Right ventricle myocardium superior (tissue), 1 donor: ENCODE data around the gene LRP2. TPM values are rescaled to one million over a fixed set of nuclear protein-coding genes. Genes with fewer than 3 reads are reported as not detected.
"Not testable (repeated sequence)": the region's sequence is repeated elsewhere in the genome, so short reads cannot be mapped to it uniquely, and the experiment has no call there.

ENCODE experiments used
- ATAC-seq: fragments of 200-7000 bp; cut with Tn5 transposase; one replicate; pipeline ENCODE4 v1.9.1; 2020; ENCODE audit warnings: mild to moderate bottlenecking; ENCODE audit not compliant: poor library complexity
- DNase-seq: peaks from one replicate; pipeline ENCODE4 v3.0.0-alpha.2; 2020
- intact Hi-C: fragments of 100-400 bp; cut with DNase I; formaldehyde crosslinking; loops from one replicate; pipeline ENCODE4 v1.11.2; 2022
- total RNA-seq: library from RNA; stranded (reverse); fragmentation: NEBNext Ultra II Directional; extraction: Animal tissue kit (Norgen Biotek cat#: 25700); gene quantifications from one replicate; pipeline ENCODE4 v1.2.1, GENCODE V29; 2021
- donor health status: DM: no; HTN: yes; CAD: no; lungs with severe emphysema.

LRP2 gene
- total RNA-seq, 1 donor from 2014 or later, result not detected

DNA sequence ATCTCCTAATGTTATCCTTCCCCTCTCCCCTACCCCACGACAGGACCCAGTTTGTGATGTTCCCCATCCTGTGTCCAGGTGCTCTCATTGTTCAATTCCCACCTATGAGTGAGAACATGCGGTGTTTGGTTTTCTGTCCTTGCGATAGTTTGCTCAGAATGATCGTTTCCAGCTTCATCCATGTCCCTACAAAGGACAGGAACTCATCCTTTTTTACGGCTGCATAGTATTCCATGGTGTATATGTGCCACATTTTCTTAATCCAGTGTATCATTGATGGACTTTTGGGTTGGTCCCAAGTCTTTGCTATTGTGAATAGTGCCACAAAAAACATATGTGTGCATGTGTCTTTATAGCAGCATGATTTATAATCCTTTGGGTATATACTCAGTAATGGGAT is 54.0 kb downstream of the LRP2 start:
- ATAC-seq, DNase-seq, intact Hi-C loops: not testable (repeated sequence)

DNA sequence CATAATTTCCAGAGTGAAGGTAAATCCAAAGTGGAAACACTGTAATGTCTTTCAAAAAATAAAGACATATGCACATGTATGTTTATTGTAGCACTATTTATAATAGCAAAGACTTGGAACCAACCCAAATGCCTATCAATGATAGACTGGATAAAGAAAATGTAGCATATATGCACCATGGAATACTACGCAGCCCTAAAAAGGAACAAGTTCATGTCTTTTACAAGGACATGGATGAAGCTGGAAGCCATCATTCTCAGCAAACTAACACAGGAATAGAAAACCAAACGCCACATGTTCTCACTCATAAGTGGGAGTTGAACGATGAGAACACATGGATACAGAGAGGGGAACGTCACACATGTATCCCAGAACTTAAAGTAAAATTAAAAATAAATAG is 57.6 kb downstream of the LRP2 start:
- DNase-seq, ATAC-seq, intact Hi-C loops: not testable (repeated sequence)

DNA sequence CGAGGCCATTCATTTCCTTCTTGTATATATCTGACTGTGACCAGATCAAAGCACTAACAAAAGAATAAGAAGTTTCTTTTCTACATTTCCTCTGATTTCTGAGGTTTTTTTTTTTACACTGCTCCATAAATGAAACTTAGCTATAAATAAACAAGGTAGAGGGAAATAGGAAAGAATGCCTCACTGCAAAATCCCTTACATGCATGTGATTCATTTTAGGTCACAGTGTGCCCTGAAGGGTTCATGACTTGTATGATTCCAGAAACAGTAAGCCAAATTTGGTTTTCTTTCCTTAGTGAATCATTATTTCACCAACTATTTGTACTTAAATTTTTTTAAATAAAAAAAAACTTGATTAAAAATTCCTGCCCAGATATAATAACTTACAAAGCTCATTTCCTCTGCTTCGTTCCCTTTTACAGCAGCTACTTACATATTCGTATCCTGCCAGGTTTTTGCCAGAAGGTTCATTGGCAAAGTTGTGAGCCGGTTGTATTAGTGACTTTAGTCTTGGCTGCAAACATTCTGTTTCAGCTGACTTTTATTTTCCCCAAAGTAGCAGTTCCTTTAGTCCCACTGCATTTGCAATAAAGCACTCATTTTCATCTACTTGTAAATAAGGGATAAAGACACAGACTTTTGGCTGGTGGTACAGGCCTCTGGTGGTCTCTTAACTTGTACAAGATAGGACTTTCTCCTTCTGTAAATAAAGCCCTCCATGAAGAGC is 58.6 kb downstream of the LRP2 start:
- intact Hi-C loops, result no loop called here
- no peak for ATAC-seq
- DNase-seq, result no peak

DNA sequence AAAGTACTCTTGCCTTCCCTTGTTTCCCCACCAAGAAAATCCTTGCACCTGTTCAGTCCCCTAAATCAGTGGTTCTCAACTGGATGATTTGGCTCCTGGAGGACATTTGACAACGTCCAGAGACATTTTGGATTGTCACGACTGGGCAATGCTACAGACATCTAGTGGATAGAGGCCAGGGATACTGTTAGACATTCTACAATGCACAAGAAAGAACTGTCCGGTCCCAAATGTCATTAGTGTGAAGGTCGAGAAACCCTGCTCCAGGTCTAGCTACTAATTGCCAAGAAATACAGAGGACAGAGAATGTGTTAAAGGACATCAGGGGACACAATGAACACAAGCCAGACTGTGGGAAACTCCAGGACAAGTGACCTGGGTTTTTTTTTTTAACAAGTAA is 60.0 kb downstream of the LRP2 start:
- DNase-seq (no peak), ATAC-seq (peak; percentile 70)
- intact Hi-C loops, result no loop called here

DNA sequence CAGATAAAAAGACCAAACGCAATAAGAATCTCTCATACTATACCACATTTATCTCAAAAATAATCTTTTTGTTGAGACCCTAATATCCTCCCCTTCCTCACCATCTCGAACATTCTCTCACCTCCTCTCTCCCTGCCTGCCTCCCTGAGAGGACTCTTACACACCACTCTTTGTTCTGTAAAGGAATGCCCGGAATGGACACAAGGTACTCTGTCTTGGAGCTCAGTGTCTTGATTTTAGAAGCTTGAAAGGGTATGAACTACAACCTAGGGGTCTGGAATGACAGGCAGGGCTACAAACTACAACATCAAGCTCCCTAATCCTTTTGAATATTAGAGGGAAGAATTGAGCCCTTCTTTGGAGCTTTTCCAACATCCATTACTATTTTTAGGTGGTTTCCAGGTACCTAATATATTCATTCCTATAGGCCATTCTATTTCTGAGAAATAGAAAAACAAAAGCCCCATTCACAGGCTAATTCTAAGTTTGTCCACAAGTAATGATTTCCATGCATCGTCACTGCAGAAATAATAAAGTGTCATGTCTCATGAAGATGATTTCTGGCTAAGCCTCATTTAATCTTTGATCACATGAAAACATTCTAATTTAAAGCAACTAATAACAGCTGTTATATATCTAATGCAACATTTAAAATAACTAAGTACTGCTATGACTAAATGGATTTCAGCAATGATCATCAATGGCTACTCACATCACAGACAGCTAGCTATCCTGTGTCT is 60.6 kb downstream of the LRP2 start:
- intact Hi-C loops, result no loop called here
- no peak for ATAC-seq
- no peak for DNase-seq

DNA sequence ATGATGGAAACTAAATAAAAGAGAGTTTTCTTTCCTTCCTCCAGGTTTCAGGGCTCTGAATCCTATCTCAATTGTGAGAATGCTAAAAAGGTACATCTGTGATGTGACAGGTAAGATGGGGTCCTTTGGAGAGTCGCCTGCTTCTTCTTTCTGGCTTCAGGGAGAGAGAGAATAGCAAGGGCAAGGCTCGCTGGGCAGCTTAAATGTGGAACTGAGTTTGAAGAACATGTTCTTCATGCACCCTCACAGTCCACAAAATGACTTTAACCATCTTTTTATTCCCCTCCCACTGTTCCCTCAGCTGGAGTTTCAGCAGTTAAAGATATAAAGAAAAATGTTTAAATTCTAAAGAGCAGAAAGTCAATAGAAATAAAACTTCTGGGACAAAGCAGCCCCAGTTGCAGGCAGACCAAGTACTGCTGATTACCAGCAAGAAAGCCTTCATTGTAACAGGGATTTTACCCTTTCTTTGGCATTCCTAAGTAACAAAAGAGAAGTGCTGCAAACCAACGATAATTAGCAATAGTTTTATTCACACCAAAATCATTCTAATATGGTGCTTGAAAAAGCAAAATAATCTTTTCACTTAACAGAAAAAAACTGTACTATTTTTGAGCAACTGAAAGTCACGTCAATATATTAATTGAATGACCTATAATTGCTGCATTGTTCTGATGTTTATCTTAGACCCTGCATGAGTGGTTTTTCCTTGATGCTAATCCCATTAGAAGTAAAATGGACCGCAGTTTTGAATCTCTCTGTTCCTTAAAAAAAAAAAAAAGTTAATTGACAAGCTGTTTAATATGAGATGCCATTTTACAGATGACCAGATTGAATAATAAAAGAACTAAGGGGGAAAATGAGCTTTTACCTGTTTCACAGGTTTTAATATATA is 61.5 kb downstream of the LRP2 start:
- DNase-seq, result no peak
- no peak for ATAC-seq
- intact Hi-C loops, result no loop called here

DNA sequence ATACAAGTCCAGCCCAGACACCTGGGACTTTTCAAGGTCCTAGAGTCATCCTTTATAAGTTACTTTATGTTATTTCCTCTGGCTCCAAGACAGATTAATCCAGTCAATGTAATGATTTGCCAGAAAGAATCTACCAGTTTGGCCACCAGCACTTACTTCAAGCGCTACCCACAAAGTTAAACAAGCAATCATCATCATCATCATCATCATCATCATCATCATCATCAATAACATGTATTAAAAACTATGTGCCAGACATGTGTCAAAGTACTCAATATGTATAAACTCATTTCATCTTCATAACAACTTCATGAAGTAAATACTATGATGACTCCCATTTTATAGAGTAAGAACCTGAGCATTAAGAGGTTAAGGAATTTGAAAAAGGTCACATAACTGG is 64.3 kb downstream of the LRP2 start:
- DNase-seq (no peak), ATAC-seq (no peak)
- intact Hi-C loops, result no loop called here

DNA sequence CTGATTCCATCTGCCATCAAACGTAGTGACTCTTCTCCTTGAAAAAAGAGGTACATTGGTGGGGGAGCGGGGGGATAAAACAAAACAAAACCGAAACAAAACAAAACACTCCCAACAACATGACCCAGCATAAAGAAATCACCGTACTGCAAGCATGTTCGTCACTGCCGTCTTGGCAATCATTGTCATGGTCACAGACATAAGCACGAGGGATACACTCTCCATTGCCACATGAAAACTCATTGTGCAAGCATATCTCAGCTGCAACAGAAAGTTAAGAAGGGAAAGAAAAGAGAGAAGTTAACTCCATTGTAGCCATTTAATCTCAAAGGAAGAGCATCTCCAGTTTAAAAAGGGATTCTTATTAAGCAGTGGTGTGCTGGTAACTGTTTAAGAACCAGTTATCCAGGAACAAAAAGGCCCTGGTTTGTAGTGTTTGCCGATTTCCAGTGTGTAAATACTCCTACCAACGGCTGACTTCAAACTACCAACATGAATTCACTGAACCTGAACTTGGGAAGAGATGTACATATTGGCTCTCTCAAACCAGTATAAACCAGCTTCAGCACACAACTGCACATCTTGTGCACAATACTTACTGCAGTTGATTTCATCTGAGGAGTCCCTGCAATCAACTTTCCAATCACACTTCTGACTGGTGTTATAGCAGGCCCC is 68.2 kb downstream of the LRP2 start:
- ATAC-seq, result no peak
- no peak for DNase-seq
- intact Hi-C loops, result no loop called here

DNA sequence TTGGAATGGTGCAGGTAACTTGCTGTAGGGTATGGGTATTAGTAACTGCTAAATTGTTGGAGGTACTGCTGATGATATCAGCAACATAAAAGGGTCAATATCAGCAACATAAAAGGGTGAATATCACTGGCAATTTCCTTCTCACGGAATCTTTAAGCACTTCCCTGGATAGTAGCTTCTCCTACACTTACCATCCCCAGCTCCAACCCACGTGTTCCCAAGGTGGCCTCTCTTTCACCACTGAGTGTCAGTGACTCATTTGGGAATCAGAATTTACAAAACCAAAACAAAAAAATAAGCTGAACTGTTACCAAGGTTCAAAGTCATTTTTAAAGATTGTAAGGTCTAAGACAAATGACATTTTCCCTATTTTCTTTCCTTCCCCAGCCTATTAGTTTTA is 70.8 kb downstream of the LRP2 start:
- intact Hi-C loops, result no loop called here
- no peak for DNase-seq
- ATAC-seq, result no peak

DNA sequence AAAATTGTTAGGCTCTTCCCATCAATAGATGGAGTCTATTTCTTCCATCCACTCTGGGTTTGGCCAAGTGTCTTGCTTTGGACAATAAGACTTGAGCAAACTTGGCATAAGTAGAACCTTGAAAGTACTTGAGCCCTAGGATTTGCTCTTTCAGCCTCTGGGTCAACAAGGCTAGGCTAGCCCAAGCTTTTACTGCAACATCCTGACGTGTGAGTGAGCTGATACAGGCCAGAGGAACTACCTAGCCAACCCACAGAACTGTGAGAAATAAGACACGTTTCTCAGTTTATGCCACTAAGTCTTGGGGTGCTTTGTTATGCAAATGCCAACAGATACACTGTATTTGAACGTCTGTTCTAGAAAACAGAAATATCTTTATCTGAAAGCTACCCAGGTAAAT is 71.9 kb downstream of the LRP2 start:
- DNase-seq, result no peak
- ATAC-seq, result no peak
- intact Hi-C loops, result no loop called here

DNA sequence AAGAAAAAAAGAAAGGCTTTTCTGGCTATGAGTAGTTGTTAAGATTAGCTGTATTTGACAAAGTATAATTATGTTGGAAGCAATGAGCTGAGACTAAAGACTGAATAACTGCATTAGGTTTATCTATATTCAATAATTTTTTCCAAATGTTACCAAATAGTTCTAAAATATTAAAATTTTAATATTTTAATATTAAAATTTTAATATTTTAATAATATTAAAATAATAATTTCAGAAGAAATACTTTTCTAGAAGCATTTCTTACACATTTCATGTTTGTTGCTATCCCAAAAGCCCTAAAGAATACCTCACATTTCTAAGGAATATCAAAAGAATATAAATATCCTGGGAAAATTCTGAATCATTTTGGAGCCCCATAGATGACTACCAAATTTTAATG is 74.7 kb downstream of the LRP2 start:
- DNase-seq (no peak), ATAC-seq (no peak)
- intact Hi-C loops, result no loop called here

DNA sequence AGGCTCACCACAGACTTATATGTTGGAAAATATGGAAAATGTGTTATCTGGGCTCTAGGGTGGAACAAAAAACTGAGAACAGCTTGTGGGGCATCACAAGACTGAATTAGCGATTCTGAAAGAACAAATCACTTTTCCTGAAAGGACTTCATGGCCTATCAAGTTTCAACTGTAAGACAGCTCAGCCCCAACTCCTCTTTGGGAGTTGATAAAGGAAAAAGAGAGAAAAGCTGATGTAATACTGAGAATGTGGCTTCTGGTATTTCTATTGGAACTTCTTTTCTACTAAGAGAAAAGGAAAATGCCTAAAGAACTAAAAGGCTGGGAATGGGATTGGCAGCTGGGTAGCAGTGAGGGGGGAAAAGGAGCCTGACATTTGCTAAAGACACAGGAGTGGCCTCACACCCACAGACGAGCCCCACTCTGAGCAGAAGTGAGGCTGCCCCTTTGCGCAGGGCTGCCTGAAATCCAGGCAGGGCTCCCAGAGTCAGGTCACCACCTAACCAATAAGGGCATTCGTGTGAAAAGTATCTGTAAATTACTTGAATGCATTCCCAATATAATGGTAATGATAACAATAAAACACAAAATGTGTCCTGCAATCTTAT is 75.6 kb downstream of the LRP2 start:
- ATAC-seq (no peak), DNase-seq (no peak)
- intact Hi-C loops, result no loop called here

DNA sequence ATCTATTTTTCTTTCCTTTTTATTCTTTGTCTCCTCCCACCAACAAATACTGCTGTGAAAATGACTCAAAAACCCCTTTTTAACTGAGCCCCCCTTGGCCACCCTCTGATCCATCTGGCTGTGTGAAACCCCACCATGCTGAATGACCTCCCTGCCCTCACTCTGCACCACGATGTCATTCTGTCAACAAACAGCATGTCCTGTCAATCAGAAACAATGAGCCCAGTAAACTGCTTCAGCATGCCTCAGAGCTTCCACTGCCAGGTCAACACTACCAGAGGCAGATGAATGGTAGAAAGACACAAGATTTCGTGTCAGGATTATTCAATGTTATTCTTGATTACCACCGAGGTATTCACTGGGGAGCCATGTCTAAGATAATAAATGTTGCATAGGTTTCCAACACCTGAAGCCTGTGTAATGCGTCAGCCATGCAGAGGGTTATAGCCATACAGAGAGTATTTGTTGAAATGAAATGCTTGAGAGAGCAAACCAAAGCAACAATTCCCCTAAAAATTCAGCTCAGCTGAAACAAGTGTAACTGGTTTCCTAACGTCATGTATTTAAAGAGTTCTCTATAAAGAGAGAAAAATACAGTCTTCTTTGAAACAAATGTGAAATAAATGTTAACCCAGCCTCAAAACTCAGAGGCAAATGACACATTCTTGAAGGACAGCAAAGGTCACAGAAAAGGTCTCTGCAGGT is 76.7 kb downstream of the LRP2 start:
- intact Hi-C loops, result no loop called here
- DNase-seq, result no peak
- ATAC-seq, result no peak

DNA sequence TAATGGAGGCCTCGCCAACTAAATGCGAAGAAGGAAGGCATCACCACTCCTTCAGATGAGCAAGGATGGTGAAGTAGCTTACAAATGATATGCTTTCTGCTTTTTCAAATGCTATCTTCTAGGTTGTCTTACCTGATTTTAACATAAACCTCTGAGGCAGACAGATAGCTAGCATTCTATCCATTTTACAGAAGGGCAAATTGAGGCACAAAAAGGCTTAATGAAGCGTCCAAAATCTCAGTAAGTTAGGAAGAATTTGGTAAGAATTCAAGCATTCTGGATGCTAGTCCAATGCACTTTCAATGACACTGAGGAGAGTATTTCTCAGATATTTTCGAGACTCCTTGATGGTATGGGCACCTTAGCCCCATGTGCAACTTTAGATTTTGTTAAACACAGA is 81.8 kb downstream of the LRP2 start:
- intact Hi-C loops, result no loop called here
- DNase-seq (no peak), ATAC-seq (no peak)

DNA sequence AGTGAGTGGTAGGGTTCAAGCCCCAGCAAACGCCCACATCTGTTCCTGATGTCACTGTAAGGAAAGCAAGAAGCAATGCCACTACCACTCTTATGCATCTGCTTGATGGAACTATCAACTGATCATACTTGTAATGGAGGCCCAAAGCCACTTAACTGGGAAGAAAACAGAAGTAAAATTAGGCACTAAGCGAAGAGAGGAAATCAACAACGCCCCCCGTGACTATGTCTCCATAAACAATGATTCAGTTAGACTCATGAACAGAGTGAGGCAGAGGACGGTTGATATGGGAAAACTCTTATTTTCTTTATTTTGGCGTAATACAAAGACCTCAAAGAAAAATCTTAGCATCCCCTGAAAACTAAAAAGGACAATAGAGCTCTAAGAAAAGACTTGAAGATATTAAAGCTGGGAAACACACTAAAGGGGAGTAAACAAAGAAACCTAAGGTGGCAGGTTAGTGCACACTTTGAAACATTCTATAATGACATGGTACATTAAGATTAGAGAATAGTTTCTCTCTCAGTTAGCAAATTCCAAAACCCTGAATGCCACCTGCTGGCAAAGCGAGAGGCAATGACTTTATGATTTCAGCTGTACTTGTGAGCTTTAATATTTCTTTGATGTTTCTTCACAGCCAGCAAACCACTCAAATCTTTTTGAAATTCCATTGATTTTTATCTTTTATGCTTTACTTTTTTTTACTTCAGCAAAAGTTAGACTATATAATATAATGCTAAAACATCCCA is 86.5 kb downstream of the LRP2 start:
- no peak for ATAC-seq
- intact Hi-C loops, result no loop called here
- no peak for DNase-seq

DNA sequence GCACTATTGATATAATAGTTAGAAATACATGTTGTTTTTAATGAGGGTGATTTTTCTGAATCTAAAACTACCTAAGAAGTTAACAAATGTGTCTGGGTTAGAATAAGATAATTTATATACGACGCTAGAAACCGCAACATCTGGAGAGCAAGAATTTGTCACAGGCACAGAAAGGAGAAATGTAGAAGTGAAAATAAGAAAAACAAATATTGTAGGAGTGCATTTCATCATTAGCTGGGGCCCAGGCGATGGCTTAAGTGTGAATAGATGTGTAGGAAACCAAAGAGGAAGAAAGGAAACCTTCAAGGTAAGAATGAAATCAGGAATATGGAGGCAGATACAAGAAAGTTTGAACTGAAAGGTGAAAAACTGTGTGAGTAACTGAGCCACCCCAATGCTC is 90.3 kb downstream of the LRP2 start:
- no peak for DNase-seq
- intact Hi-C loops, result no loop called here
- ATAC-seq, result no peak

DNA sequence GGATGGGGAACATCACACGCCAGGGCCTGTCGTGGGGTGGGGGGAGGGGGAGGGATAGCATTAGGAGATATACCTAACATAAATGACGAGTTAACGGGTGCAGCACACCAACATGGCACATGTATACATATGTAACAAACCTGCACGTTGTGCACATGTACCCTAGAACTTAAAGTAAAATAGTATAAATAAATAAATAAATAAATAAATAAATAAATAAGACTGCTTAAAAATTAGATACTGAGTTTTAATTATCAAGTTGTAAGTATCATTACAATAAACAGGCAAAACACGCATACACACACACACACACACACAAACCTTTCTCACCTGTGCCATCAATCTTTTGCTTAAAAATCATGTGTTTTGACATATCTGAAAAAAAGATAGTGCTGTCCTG is 91.8 kb downstream of the LRP2 start:
- DNase-seq, intact Hi-C loops, ATAC-seq: not testable (repeated sequence)
